CD1c-positive myeloid dendritic cell (primary cell): ENCODE data around the gene ZSCAN2.

Source experiments
- DNase-seq: peaks from one replicate; pipeline ENCODE4 v3.0.0-alpha.2; 2016; ENCODE audit errors: extremely low spot score

ZSCAN2 gene

DNA sequence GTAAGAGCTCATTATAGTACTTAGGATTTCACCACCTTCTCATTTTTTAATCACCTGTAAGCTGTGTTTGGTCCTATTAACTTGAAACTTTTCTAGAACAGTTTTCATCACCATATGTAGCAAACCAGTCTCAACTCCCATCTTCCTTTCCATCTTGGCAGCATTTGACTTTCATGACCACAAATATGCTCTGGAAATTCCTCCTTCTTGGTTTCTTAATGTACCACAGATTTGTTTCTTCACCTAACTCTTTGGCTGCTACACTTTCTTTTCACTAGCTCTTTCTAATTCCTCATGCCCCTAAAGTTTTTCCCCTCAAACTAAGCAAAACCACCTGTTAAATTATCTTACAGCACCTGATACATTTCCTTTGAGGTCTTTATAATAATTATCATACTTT is 70.4 kb downstream of the ZSCAN2 start:
- DNase-seq, result no peak
